Measurements from ENCODE around the gene HOXA2. TPM values are rescaled to one million over a fixed set of nuclear protein-coding genes. Genes with fewer than 3 reads are reported as not detected.
A peak's percentile ranks its signal among the peaks of the same experiment; 100 is the strongest.

HOXA2 gene
- not detected for polyA plus RNA-seq (ENCODE audit: low read depth in 6 of 6)

GRCh38 chr7:27102581-27103442 is at the start of gene HOXA2:
TSS of gene HOXA2 (minus strand) at chr7:27102683. CDS start at chr7:27102500, 183 bp downstream.
- Mint-ChIP-seq H3K36me3 (peaks cover 20 to 50% of the 10 kb centered on the region in 2 donors), H3K27me3 (peaks cover 70 to 83% (median 75%) of the 10 kb centered on the region in 3 donors), H3K4me3 (peak within 1 kb of the TSS; percentile 21 to 81 (median 71)), H3K27ac (peak within 1 kb of the TSS in 5 of 6 donors; percentile 44 to 81 (median 72)), H3K4me1 (peaks cover 27 to 39% (median 28%) of the 10 kb centered on the region in 3 donors), H3K9me3 (peaks cover 0 to 4% (median 2%) of the 10 kb centered on the region in 7 donors)
- no peak for DNase-seq
- ATAC-seq (ENCODE audit: low read depth in 2 of 2) = peak in 1 of 2 donors; percentile 14

DNA sequence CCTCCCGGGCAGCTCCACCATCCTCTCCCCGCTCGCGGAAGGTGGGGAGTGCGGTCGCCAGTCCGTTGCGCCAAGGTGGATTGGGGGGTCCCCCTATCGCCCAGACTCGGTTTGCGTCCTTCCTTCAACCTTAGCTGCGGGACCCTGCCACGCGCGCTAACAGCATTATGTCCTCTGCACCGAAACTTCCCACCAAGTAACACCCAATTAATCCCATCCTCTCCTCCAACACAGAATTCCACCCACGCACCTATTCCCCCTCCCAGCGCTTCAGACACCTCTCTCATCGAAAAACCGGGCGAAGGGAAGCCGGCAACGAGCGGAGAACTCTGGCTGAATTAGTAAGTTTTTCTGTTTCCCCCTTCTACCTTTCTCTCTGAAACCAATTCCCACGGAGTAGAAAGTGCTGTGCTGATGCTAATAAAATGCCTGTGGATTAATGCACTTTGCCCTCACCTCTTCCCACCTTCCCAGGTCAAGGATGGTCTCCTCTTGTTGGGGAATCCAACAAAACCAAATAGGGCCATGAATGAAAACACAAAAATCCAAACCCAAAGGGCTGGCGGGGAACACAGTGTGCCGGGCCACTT is 49.0 kb upstream of the HOXA2 start:
- ATAC-seq (ENCODE audit: low read depth in 2 of 2) (no peak), DNase-seq (no peak)
- Mint-ChIP-seq H3K4me3 (peak overlapping the region; percentile 75 to 89 (median 84)), H3K4me1 (peaks cover 37 to 56% (median 51%) of the 10 kb centered on the region in 3 donors), H3K36me3 (peaks cover 0 to 17% of the 10 kb centered on the region in 2 donors), H3K9me3 (peaks cover 0 to 26% (median 2%) of the 10 kb centered on the region in 7 donors), H3K27me3 (peaks cover 68 to 76% (median 70%) of the 10 kb centered on the region in 3 donors), H3K27ac (peak overlapping the region in 5 of 6 donors; percentile 42 to 97 (median 78))

GRCh38 chr7:27150568-27151340 is 48.3 kb upstream of the HOXA2 start:
- Mint-ChIP-seq H3K36me3 (peaks cover 0 to 20% of the 10 kb centered on the region in 2 donors), H3K4me3 (peak overlapping the region; percentile 75 to 89 (median 84)), H3K9me3 (peaks cover 0 to 27% (median 2%) of the 10 kb centered on the region in 7 donors), H3K27ac (peak overlapping the region in 4 of 6 donors; percentile 69 to 97 (median 78)), H3K27me3 (peaks cover 75 to 82% (median 75%) of the 10 kb centered on the region in 3 donors), H3K4me1 (peaks cover 37 to 55% (median 51%) of the 10 kb centered on the region in 3 donors)
- DNase-seq (peak; percentile 64), ATAC-seq (ENCODE audit: low read depth in 2 of 2) (peak; percentile 76 to 80)

- peaks cover 0 to 20% (median 2%) of the 10 kb centered on the region in 7 donors for H3K9me3 Mint-ChIP-seq
- peaks cover 0 to 20% of the 10 kb centered on the region in 2 donors for H3K36me3 Mint-ChIP-seq
- peak overlapping the region in 6 of 8 donors; percentile 61 to 88 (median 78) for H3K4me3 Mint-ChIP-seq
- H3K27ac Mint-ChIP-seq = peak overlapping the region in 1 of 6 donors; percentile 92
- no peak for DNase-seq
- ATAC-seq (ENCODE audit: low read depth in 2 of 2) = no peak
- H3K4me1 Mint-ChIP-seq = peaks cover 33 to 51% (median 45%) of the 10 kb centered on the region in 3 donors
- peaks cover 74 to 82% (median 75%) of the 10 kb centered on the region in 3 donors for H3K27me3 Mint-ChIP-seq
These were observed 47.5 kb upstream of the HOXA2 start for GRCh38 chr7:27149842-27150567.

- peaks cover 68 to 81% (median 70%) of the 10 kb centered on the region in 3 donors for H3K27me3 Mint-ChIP-seq
- peak overlapping the region in 1 of 6 donors; percentile 82 for H3K27ac Mint-ChIP-seq
- H3K9me3 Mint-ChIP-seq = peaks cover 0 to 11% (median 2%) of the 10 kb centered on the region in 7 donors
- peaks cover 0 to 13% of the 10 kb centered on the region in 2 donors for H3K36me3 Mint-ChIP-seq
- no peak for DNase-seq
- peak overlapping the region in 7 of 8 donors; percentile 71 to 85 (median 79) for H3K4me3 Mint-ChIP-seq
- no peak for ATAC-seq (ENCODE audit: low read depth in 2 of 2)
- peaks cover 29 to 43% (median 36%) of the 10 kb centered on the region in 3 donors for H3K4me1 Mint-ChIP-seq
These were observed 46.5 kb upstream of the HOXA2 start for GRCh38 chr7:27148756-27149641.

DNA sequence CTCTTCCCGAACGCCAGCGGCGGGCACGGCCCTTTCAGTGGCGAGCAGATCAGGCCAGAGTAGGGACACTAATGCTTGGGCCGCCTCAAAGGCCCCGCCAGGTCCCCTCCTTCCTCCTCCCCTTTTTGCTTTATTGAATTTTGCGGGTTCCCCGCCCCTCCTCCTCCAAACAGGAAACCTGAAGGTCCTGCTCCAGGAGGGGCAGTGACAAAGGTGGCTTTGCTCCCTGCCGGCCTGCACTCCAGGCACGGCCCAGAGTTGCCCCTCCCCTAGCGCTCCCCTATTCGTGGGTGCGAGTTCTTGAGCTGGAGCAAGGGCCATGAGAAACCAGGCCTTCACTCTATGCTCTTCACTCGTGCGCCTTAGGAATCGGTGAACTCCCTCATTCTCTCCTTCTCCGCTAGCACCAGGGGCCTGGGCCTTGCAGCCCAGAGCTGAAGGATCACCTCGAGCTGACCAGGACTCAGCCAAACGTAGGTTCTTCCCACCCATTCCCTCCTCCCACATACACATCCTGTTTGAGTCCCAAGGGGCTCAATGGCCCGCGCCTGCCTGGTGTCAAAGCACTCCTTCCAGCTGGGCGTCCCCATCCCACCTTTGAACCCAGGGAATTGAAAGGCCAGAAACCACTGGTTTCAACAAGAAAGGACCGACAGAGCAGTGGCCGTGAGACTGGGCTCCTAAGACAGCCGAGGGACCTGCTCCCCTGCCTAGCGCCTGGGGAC is 45.7 kb upstream of the HOXA2 start:
- ATAC-seq (ENCODE audit: low read depth in 2 of 2) (no peak), DNase-seq (no peak)
- Mint-ChIP-seq H3K27ac (peak overlapping the region in 2 of 6 donors; percentile 54 to 80), H3K36me3 (peaks cover 0 to 13% of the 10 kb centered on the region in 2 donors), H3K4me1 (peaks cover 29 to 40% (median 36%) of the 10 kb centered on the region in 3 donors), H3K9me3 (peaks cover 0 to 11% (median 2%) of the 10 kb centered on the region in 7 donors), H3K4me3 (peak overlapping the region; percentile 70 to 85 (median 76)), H3K27me3 (peaks cover 60 to 73% (median 67%) of the 10 kb centered on the region in 3 donors)

- peak within 1 kb of the TSS in 3 of 6 donors; percentile 54 to 80 (median 69) for H3K27ac Mint-ChIP-seq
- H3K36me3 Mint-ChIP-seq = peaks cover 0 to 13% of the 10 kb centered on the region in 2 donors
- DNase-seq (no peak), ATAC-seq (ENCODE audit: low read depth in 2 of 2) (no peak)
- H3K4me3 Mint-ChIP-seq = peak within 1 kb of the TSS; percentile 72 to 85 (median 79)
- peaks cover 0 to 11% (median 2%) of the 10 kb centered on the region in 7 donors for H3K9me3 Mint-ChIP-seq
- peaks cover 65 to 78% (median 69%) of the 10 kb centered on the region in 3 donors for H3K27me3 Mint-ChIP-seq
- H3K4me1 Mint-ChIP-seq = peaks cover 35 to 42% (median 40%) of the 10 kb centered on the region in 3 donors
These were observed 44.9 kb upstream of the HOXA2 start, which contains the start of gene HOXA6 for GRCh38 chr7:27147199-27148030. TSS of gene HOXA6 (minus strand) at chr7:27147774. CDS start at chr7:27147749, 25 bp downstream.

DNA sequence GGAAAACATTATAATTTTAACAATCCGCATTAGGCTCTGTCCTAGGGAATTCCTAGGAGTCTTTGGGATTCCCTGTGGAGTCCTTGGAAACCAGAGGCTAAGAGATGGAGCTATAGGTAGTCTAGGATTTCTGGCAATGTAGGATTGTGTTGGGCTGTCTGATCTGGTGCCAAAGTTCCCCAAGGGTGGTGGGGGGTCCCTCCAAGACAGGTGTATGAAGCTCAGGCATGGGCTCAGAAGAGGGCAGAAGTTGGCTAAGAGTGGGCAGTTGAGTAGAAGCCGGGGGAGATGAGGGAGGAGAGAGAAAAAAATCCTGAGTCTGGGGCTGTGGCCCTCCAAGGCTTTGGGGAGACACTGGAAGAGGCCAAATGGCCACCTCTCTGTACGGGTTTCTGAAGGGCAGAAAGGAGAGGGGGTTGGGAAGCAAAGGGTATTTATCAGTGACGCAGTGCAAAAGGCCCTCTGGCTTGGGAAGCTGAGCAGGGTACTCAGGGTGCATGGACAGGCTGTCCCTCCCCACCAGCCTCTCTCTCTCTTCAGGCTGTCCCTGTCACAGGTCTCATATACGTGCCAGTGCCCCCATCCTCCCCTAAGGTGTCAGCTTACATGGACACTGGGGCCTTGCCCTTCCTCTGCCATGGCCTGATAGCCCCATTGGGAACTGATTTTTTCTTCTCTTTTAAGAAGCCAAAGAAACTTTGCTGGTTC is 44.2 kb upstream of the HOXA2 start:
- Mint-ChIP-seq H3K27ac (peak overlapping the region in 2 of 6 donors; percentile 2 to 69), H3K4me1 (peaks cover 30 to 40% (median 34%) of the 10 kb centered on the region in 3 donors), H3K4me3 (peak overlapping the region in 6 of 8 donors; percentile 61 to 85 (median 73)), H3K27me3 (peaks cover 67 to 78% (median 67%) of the 10 kb centered on the region in 3 donors), H3K36me3 (peaks cover 0 to 13% of the 10 kb centered on the region in 2 donors), H3K9me3 (peaks cover 0 to 11% (median 2%) of the 10 kb centered on the region in 7 donors)
- DNase-seq (no peak), ATAC-seq (ENCODE audit: low read depth in 2 of 2) (no peak)

GRCh38 chr7:27145914-27146412 is 43.5 kb upstream of the HOXA2 start:
- H3K27me3 Mint-ChIP-seq = peaks cover 67 to 75% (median 67%) of the 10 kb centered on the region in 3 donors
- DNase-seq (no peak), ATAC-seq (ENCODE audit: low read depth in 2 of 2) (no peak)
- peaks cover 23 to 33% (median 28%) of the 10 kb centered on the region in 3 donors for H3K4me1 Mint-ChIP-seq
- H3K9me3 Mint-ChIP-seq = peaks cover 0 to 8% (median 2%) of the 10 kb centered on the region in 7 donors
- peaks cover 0 to 13% of the 10 kb centered on the region in 2 donors for H3K36me3 Mint-ChIP-seq
- H3K4me3 Mint-ChIP-seq = peak overlapping the region in 2 of 8 donors; percentile 45 to 74
- H3K27ac Mint-ChIP-seq = peak overlapping the region in 1 of 6 donors; percentile 16

Measured in naive B cell (primary cell).